Stimulated activated CD8-positive, alpha-beta memory T cell treated with anti-CD3 and anti-CD28 coated beads, Interleukin-7, amount 100 ng/mL, for 24 hours (primary cell): ENCODE data around the gene IFNA4.
"Not testable (repeated sequence)": the region's sequence is repeated elsewhere in the genome, so short reads cannot be mapped to it uniquely, and the experiment has no call there.

Experiments
- DNase-seq: peaks from one replicate; pipeline ENCODE4 v3.0.0-alpha.2; 2020; ENCODE audit warnings: low read depth

IFNA4 gene

GRCh38 chr9:21187487-21187886 lies at the start of gene IFNA4:
IFNA4 (minus strand) TSS chr9:21187587; CDS start chr9:21187531, 56 bp downstream.
- DNase-seq = not testable (repeated sequence)

GRCh38 chr9:21236360-21236714 lies 49.0 kb upstream of the IFNA4 start:
- DNase-seq = not testable (repeated sequence)

GRCh38 chr9:21235468-21236359 lies 48.3 kb upstream of the IFNA4 start:
- DNase-seq = not testable (repeated sequence)

DNA sequence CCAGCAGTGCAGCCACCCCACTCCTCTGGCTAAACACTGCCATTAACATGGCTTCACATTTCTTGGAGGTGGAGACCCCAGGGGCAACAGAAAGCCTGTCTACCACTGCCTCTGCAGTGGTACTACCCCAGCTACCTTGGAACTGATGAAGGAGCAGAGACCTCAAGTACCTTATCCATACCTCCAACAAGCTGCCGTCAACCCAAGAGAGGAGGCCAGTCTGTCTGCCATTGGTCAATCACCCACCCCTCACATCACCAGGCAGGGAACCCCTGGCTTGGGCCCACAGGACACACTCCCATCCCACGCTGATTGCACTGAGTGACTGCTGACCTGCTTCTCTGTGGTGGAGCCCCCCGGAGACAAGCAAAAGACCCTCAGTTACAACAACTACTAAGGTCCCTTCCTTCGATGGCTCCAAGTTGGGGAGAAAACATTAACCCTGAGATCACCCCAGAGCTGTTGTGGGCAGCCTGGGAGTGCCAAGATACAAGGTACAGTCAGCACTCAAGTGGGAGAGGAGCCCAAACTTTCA lies 46.8 kb upstream of the IFNA4 start:
- DNase-seq = no peak

DNA sequence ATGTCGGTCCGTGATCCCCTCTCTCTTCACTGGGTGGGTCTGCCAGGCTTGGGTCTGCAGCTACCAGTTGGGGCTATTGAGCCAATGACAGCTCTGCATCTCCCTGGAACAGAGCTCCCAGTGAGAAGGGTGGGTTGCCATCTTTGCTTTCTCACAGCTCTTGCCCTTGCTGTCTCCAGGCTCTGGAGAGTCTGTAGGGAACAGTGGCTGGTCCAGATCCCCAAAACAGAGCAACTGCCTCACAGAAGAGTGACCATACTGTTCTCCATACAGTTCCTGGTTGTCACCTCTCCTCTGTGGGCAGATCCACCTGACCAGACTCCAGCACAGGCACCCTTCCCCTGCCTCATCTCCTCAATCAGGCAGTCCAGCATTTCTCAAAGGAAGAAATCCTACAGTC lies 45.9 kb upstream of the IFNA4 start:
- DNase-seq = no peak

- no peak for DNase-seq
Observed at GRCh38 chr9:21228122-21228521, 40.7 kb upstream of the IFNA4 start, which contains the start of gene IFNA17. IFNA17 (minus strand) TSS chr9:21228222; CDS start chr9:21228173, 49 bp downstream.

GRCh38 chr9:21217211-21217610 lies 29.8 kb upstream of the IFNA4 start, which contains the start of gene IFNA16:
IFNA16 (minus strand) TSS chr9:21217311; CDS start chr9:21217305, 6 bp downstream.
- DNase-seq = not testable (repeated sequence)

GRCh38 chr9:21213411-21214326 lies 26.3 kb upstream of the IFNA4 start:
- not testable (repeated sequence) for DNase-seq

GRCh38 chr9:21212160-21212559 lies 24.8 kb upstream of the IFNA4 start:
- not testable (repeated sequence) for DNase-seq

GRCh38 chr9:21210782-21211181 lies 23.4 kb upstream of the IFNA4 start:
- not testable (repeated sequence) for DNase-seq

DNA sequence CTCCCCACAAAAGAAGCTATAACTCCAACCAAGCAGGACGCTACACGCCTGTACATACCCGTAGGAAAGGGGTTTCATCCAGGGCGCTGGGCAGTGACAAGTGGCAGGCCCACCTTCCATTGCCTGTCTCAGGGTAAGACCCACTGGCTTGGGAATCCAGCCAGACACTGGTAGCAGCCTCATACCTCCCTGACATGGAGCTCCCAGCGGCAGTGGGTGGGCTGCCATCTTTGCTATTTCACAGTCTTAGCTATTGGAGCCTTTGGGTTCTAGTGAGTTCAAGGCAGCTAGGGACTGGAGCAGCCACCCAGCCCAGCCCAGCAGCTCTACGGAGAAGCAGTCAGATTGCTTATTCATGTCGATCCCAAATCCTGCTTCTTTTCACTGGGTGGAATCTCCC lies 22.9 kb upstream of the IFNA4 start:
- DNase-seq = no peak

- DNase-seq = not testable (repeated sequence)
Observed at GRCh38 chr9:21207043-21207442, 19.7 kb upstream of the IFNA4 start, which contains the start of gene IFNA10. IFNA10 (minus strand) TSS chr9:21207143; CDS start chr9:21207097, 46 bp downstream.

DNA sequence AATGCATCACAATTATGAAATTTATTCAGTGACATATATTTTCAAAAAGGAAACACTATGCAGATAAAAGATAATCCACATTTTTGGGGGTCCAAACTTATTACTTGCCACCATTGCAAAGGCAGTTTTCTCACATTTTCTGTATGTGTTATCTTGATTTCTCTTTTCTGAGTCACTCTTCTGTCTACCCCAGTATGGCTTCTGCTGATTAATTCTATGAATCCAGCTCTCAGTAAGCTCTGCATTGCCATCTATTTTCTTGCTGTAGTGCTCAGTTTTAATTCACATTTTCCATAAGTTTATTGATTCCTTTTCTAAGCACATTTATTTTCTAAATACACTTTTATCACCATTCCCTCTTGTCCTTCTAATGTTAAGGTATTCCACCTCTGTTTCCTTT lies 17.8 kb upstream of the IFNA4 start:
- DNase-seq = no peak

GRCh38 chr9:21202105-21202504 lies 14.7 kb upstream of the IFNA4 start, which contains the start of gene IFNA7:
IFNA7 (minus strand) TSS chr9:21202205; CDS start chr9:21202165, 40 bp downstream.
- not testable (repeated sequence) for DNase-seq

- not testable (repeated sequence) for DNase-seq
Observed at GRCh38 chr9:21194867-21195776, 7.7 kb upstream of the IFNA4 start.

DNA sequence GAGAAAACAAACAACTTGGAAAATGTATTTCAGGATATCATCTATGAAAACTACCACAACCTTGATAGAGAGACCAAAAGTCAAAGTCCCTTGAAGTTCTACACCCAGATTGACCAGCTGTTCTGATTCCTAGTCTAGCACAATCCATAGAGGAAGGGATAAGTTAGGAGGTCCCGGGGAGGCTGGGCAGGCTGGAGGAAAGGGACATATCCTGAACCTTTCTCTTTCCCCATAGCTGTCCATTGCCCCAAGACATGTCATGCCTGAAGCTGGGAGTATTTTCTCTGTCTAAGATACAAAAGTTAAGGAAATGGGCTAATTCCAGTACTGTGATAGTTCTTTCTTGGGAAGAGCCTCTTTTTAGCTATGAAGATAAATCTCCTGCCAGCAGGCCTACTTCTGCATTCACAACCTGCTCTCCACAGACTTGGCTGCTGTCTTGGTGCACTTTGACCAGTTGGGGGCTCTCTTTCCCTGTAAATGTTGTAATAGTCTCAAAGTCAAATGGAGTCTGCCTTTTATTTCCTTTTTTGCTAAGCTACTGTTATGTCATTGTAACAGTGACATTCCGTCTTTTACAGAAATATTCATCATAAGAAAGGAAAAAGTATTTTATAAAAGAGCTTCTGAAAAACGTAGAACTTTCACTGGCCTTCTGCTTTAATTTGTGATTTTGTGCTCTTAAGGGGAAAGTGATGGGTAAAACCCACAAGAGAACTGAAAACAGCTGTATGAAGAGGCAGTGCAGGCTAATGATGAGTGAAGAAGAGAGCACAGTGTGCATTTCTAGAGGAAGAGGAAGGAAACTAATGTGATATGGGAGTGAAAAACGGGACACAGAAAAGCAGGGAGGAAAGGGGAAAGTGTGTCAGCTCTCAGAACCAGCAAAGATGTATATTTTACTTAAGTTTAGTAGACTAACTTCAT lies 4.3 kb downstream of the IFNA4 start:
- not testable (repeated sequence) for DNase-seq

GRCh38 chr9:21174671-21175070 lies 12.7 kb downstream of the IFNA4 start:
- DNase-seq = no peak

DNA sequence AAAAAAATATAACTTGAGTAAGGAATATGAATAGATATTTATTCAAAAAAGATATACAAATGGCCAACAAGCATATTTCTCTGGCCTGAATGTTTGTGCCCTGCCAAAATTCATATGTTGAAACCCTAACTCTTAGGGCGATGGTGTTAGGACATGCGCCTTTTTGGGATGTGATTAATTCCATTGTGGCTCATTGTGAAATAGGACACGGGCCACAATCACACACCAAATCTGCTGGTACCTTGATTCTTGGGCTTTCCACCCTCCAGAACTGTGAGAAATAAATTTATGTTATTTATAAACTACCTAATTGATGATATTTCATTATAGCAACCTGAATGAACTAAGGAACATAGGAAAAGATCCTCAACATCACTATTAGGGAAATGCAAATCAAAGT lies 15.2 kb downstream of the IFNA4 start:
- DNase-seq = no peak

GRCh38 chr9:21171351-21171750 lies 16.0 kb downstream of the IFNA4 start:
- no peak for DNase-seq

DNA sequence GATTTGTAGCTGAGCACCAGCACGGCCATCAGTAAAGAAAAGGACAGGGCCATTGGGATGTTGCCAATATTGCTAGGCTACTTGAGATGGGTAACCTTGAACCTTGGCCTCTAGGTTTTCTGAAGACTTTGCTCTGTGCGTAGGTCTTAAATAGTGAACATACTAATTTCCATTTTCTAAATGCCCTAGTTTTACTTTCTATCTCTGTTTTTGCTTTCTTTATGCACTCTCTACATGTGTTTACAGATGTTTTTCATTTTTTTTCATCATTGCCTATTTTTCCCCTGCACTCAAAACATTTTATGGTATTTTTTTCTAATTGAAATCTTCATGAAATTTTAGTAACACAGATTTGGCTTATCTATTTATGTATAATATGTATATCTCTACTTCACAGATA lies 20.8 kb downstream of the IFNA4 start, which contains the start of gene IFNA21:
TSS of gene IFNA21 (minus strand) at position 101 of the 400 bp plus-strand sequence. CDS start at position 53, 48 bp downstream.
- not testable (repeated sequence) for DNase-seq
